HUES48 (cell line): Measurements from ENCODE around the gene PZP.

Experiments used
- H3K27ac ChIP-seq: one replicate; pipeline ENCODE4 v1.7.0; 2013; ENCODE audit warnings: low read depth, low read length, inconsistent platforms
- H3K27me3 ChIP-seq: 2 replicates; pipeline ENCODE4 v1.6.1; 2013; ENCODE audit warnings: mild to moderate bottlenecking, low read length; ENCODE audit not compliant: control insufficient read depth, insufficient read depth
- H3K36me3 ChIP-seq: 2 replicates; pipeline ENCODE4 v1.6.1; 2013; ENCODE audit warnings: low read length; ENCODE audit not compliant: control insufficient read depth, insufficient read depth
- H3K4me1 ChIP-seq: 2 replicates; pipeline ENCODE4 v1.6.1; 2013; ENCODE audit warnings: mild to moderate bottlenecking, low read length; ENCODE audit not compliant: control insufficient read depth, insufficient read depth
- H3K4me3 ChIP-seq: 2 replicates; pipeline ENCODE4 v1.5.1; 2013; ENCODE audit warnings: mild to moderate bottlenecking, low read depth, low read length
- H3K9ac ChIP-seq: 2 replicates; pipeline ENCODE4 v1.6.1; 2013; ENCODE audit warnings: mild to moderate bottlenecking, low read depth, low read length, moderate library complexity
- H3K9me3 ChIP-seq: 2 replicates; pipeline ENCODE4 v1.6.1; 2013; ENCODE audit warnings: low read length; ENCODE audit not compliant: control insufficient read depth, insufficient read depth

The PZP gene

GRCh38 chr12:9124383-9125031 lies 83.7 kb downstream of the PZP start:
- H3K36me3 ChIP-seq, result no peaks in the 10 kb centered on the region
- no peaks in the 10 kb centered on the region for H3K27me3 ChIP-seq
- H3K9ac ChIP-seq, result no peak overlapping the region
- H3K9me3 ChIP-seq, result no peaks in the 10 kb centered on the region
- no peak overlapping the region for H3K4me3 ChIP-seq
- H3K4me1 ChIP-seq, result no peaks in the 10 kb centered on the region
- H3K27ac ChIP-seq, result no peak overlapping the region

GRCh38 chr12:9123781-9124382 lies 84.3 kb downstream of the PZP start:
- H3K9ac ChIP-seq, result no peak overlapping the region
- no peaks in the 10 kb centered on the region for H3K4me1 ChIP-seq
- H3K9me3 ChIP-seq, result no peaks in the 10 kb centered on the region
- no peak overlapping the region for H3K4me3 ChIP-seq
- H3K27me3 ChIP-seq, result no peaks in the 10 kb centered on the region
- no peaks in the 10 kb centered on the region for H3K36me3 ChIP-seq
- H3K27ac ChIP-seq, result no peak overlapping the region

- no peaks in the 10 kb centered on the region for H3K9me3 ChIP-seq
- no peaks in the 10 kb centered on the region for H3K36me3 ChIP-seq
- no peak overlapping the region for H3K9ac ChIP-seq
- H3K4me1 ChIP-seq, result no peaks in the 10 kb centered on the region
- no peak overlapping the region for H3K27ac ChIP-seq
- no peaks in the 10 kb centered on the region for H3K27me3 ChIP-seq
- no peak overlapping the region for H3K4me3 ChIP-seq
Measured at GRCh38 chr12:9122091-9122609, 86.0 kb downstream of the PZP start.

- H3K4me3 ChIP-seq, result no peak overlapping the region
- H3K9ac ChIP-seq, result no peak overlapping the region
- H3K27ac ChIP-seq, result no peak overlapping the region
- H3K27me3 ChIP-seq, result no peaks in the 10 kb centered on the region
- H3K4me1 ChIP-seq, result 0 out of 2 replicates have a peak, but pooled peaks cover 6% of the 10 kb centered on the region
- H3K9me3 ChIP-seq, result no peaks in the 10 kb centered on the region
- no peaks in the 10 kb centered on the region for H3K36me3 ChIP-seq
Measured at GRCh38 chr12:9120487-9121184, 87.6 kb downstream of the PZP start.

GRCh38 chr12:9118158-9118557 lies 90.0 kb downstream of the PZP start:
- no peak overlapping the region for H3K27ac ChIP-seq

GRCh38 chr12:9115731-9116559 lies 92.2 kb downstream of the PZP start, which contains the start of gene A2M:
Gene A2M, minus strand, starts transcription at chr12:9115919. Its CDS starts 70 bp downstream, at chr12:9115849.
- no peak within 1 kb of the TSS for H3K9ac ChIP-seq
- no peak within 1 kb of the TSS for H3K27ac ChIP-seq
- H3K27me3 ChIP-seq, result no peaks in the 10 kb centered on the region
- no peaks in the 10 kb centered on the region for H3K36me3 ChIP-seq
- H3K9me3 ChIP-seq, result no peaks in the 10 kb centered on the region
- H3K4me3 ChIP-seq, result no peak within 1 kb of the TSS
- H3K4me1 ChIP-seq, result 0 out of 2 replicates have a peak, but pooled peaks cover 8% of the 10 kb centered on the region

More at GRCh38 chr12:9118158-9118557, 90.0 kb downstream of the PZP start:
- H3K9me3 ChIP-seq, result no peaks in the 10 kb centered on the region
- 0 out of 2 replicates have a peak, but pooled peaks cover 8% of the 10 kb centered on the region for H3K4me1 ChIP-seq
- H3K27me3 ChIP-seq, result no peaks in the 10 kb centered on the region
- H3K9ac ChIP-seq, result no peak overlapping the region
- H3K36me3 ChIP-seq, result no peaks in the 10 kb centered on the region
- no peak overlapping the region for H3K4me3 ChIP-seq

GRCh38 chr12:9114946-9115345 lies 93.2 kb downstream of the PZP start:
- no peaks in the 10 kb centered on the region for H3K36me3 ChIP-seq
- no peak overlapping the region for H3K27ac ChIP-seq
- no peaks in the 10 kb centered on the region for H3K9me3 ChIP-seq
- 0 out of 2 replicates have a peak, but pooled peaks cover 8% of the 10 kb centered on the region for H3K4me1 ChIP-seq
- H3K27me3 ChIP-seq, result no peaks in the 10 kb centered on the region
- no peak overlapping the region for H3K4me3 ChIP-seq
- H3K9ac ChIP-seq, result no peak overlapping the region

GRCh38 chr12:9113987-9114309 lies 94.2 kb downstream of the PZP start:
- no peak overlapping the region for H3K27ac ChIP-seq
- no peaks in the 10 kb centered on the region for H3K27me3 ChIP-seq
- H3K36me3 ChIP-seq, result no peaks in the 10 kb centered on the region
- no peak overlapping the region for H3K9ac ChIP-seq
- no peak overlapping the region for H3K4me3 ChIP-seq
- H3K4me1 ChIP-seq, result 0 out of 2 replicates have a peak, but pooled peaks cover 8% of the 10 kb centered on the region
- H3K9me3 ChIP-seq, result no peaks in the 10 kb centered on the region

GRCh38 chr12:9113296-9113986 lies 94.8 kb downstream of the PZP start:
- no peaks in the 10 kb centered on the region for H3K27me3 ChIP-seq
- no peaks in the 10 kb centered on the region for H3K9me3 ChIP-seq
- H3K9ac ChIP-seq, result no peak overlapping the region
- no peak overlapping the region for H3K4me3 ChIP-seq
- H3K36me3 ChIP-seq, result no peaks in the 10 kb centered on the region
- H3K27ac ChIP-seq, result no peak overlapping the region
- 0 out of 2 replicates have a peak, but pooled peaks cover 8% of the 10 kb centered on the region for H3K4me1 ChIP-seq
